Measurements from ENCODE around the gene RTN3.

GRCh38 chr11:63635762-63636465 is 45.4 kb upstream of the RTN3 start:
- TF ChIP-seq EZH2 (IDR thresholded peaks at IDR 0.05; ENCODE audit: borderline replicate concordance, low read depth, low read length, severe bottlenecking) (no peak), CTCF (IDR thresholded peaks at IDR 0.05; ENCODE audit: borderline replicate concordance, extremely low read depth, low read length, poor library complexity, severe bottlenecking) (peak; percentile 83)
